ENCODE measurements around the gene MIF4GD. TPM values are rescaled to one million over a fixed set of nuclear protein-coding genes. Genes with fewer than 3 reads are reported as not detected.

The MIF4GD gene
- total RNA-seq (2022; extraction: Qiagen RNA extraction), result 32.7 to 38.4 TPM (median 38.0 TPM) in 5 replicates

GRCh38 chr17:75270966-75271232 is at the start of gene MIF4GD:
TSS of gene MIF4GD (minus strand) at chr17:75271231. CDS start at chr17:75270195, 1,036 bp downstream.

GRCh38 chr17:75289115-75289831 is 18.2 kb upstream of the MIF4GD start, which contains the start of gene SLC25A19:
TSS of gene SLC25A19 (minus strand) at chr17:75289433. CDS start at chr17:75286764, 2,669 bp downstream.

DNA sequence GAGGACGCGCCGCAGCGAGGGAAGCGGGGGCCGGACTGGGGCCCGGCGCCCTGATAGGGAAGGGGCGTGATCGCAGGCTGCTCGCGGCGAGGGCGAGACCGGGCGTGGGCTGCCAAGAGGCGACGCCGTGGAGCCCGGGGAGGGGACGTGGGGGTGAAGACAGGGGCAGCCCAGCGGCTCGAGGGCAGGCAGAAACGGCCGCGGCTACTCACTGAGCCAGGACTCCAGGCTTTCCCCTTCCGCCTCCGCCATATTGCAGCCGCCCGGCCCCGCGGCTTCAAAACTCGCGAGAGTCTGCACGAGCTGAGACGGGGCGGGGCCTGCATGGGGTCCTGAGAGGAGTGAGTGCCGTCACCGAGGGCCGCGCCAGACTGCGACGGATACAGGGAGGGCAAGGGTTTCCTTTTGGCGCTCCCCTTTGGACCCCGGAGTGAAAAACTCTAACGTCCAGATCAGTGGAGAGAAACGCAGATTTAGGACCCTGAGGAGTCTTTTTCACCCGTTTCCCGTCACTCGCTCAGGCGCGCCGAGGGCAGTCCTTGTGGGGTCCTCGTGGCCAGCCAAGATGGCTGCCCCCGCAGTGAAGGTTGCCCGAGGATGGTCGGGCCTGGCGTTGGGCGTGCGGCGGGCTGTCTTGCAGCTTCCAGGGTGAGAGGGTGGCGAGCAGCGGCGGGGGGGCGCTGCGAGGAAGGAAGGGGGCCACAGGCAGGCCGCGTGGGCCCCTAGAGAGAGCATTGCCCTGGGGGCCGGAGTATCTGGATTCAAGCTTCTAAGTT is 9.5 kb downstream of the MIF4GD start, which contains the start of the genes GGA3 and MRPS7:
Gene GGA3 (minus strand): TSS at position 271 of the 776 bp plus-strand sequence. CDS start 19 bp downstream, at position 252.
Gene MRPS7 (plus strand): TSS at position 544 of the 776 bp plus-strand sequence. CDS start 22 bp downstream, at position 566.

Other genes starting within 250 kb of the MIF4GD start
- 461 to 610 TPM (median 475 TPM) in 5 replicates for gene ATP5PD, start 224.3 kb downstream of the MIF4GD start, total RNA-seq (2022; extraction: Qiagen RNA extraction)
- gene KCTD2, start 224.0 kb downstream of the MIF4GD start, total RNA-seq (2022; extraction: Qiagen RNA extraction), result 29.0 to 32.7 TPM (median 31.2 TPM) in 5 replicates
- 22.0 to 35.0 TPM (median 31.0 TPM) in 5 replicates for gene SLC16A5, start 183.3 kb downstream of the MIF4GD start, total RNA-seq (2022; extraction: Qiagen RNA extraction)
- gene ARMC7, start 161.3 kb downstream of the MIF4GD start, total RNA-seq (2022; extraction: Qiagen RNA extraction), result 15.8 to 20.6 TPM (median 17.5 TPM) in 5 replicates
- 86.4 to 137 TPM (median 131 TPM) in 5 replicates for gene NT5C, start 139.5 kb downstream of the MIF4GD start, total RNA-seq (2022; extraction: Qiagen RNA extraction)
- 721 to 863 TPM (median 776 TPM) in 5 replicates for gene JPT1, start 116.7 kb downstream of the MIF4GD start, total RNA-seq (2022; extraction: Qiagen RNA extraction)
- 342 to 401 TPM (median 370 TPM) in 5 replicates for gene SUMO2, start 88.3 kb downstream of the MIF4GD start, total RNA-seq (2022; extraction: Qiagen RNA extraction)
- 93.6 to 108 TPM (median 95.6 TPM) in 5 replicates for gene NUP85, start 65.6 kb downstream of the MIF4GD start, total RNA-seq (2022; extraction: Qiagen RNA extraction)
- 23.4 to 33.3 TPM (median 27.7 TPM) in 5 replicates for gene GGA3, start 9.6 kb downstream of the MIF4GD start, total RNA-seq (2022; extraction: Qiagen RNA extraction)
- 146 to 184 TPM (median 176 TPM) in 5 replicates for gene MRPS7, start 9.4 kb downstream of the MIF4GD start, total RNA-seq (2022; extraction: Qiagen RNA extraction)
- gene SLC25A19, start 18.2 kb upstream of the MIF4GD start, total RNA-seq (2022; extraction: Qiagen RNA extraction), result 14.2 to 20.8 TPM (median 19.1 TPM) in 5 replicates
- gene GRB2, start 134.4 kb upstream of the MIF4GD start, total RNA-seq (2022; extraction: Qiagen RNA extraction), result 83.4 to 98.5 TPM (median 95.9 TPM) in 5 replicates
- 41.3 to 47.9 TPM (median 45.7 TPM) in 5 replicates for gene TMEM94, start 185.4 kb upstream of the MIF4GD start, total RNA-seq (2022; extraction: Qiagen RNA extraction)
- 7.3 to 12.7 TPM (median 11.6 TPM) in 5 replicates for gene CASKIN2, start 244.3 kb upstream of the MIF4GD start, total RNA-seq (2022; extraction: Qiagen RNA extraction)
- 25.3 to 44.1 TPM (median 39.3 TPM) in 5 replicates for gene TSEN54, start 245.3 kb upstream of the MIF4GD start, total RNA-seq (2022; extraction: Qiagen RNA extraction)

Measured in A549 treated with Mapracorat at 1 μM for 4 hours (cell line).